Memory B cell (primary cell): ENCODE data around the gene SLC9A3.
"Not testable (repeated sequence)": the region's sequence is repeated elsewhere in the genome, so short reads cannot be mapped to it uniquely, and the experiment has no call there.

Experiments used
- ATAC-seq: fragments of 150-1000 bp; cut with Tn5 transposase; 2 replicates; pipeline ENCODE4 v1.10.0; 2021; ENCODE audit warnings: low read depth, mild to moderate bottlenecking, moderate library complexity
- DNase-seq, 2 donors: peaks; one replicate each; pipeline ENCODE4 v3.0.0; 2022; ENCODE audit warnings: low spot score in 2 of 2
- H3K27ac Mint-ChIP-seq: one replicate; pipeline ENCODE4 v1.8.0; 2022; ENCODE audit warnings: mild to moderate bottlenecking, moderate library complexity, mixed read lengths
- H3K27me3 Mint-ChIP-seq: one replicate; pipeline ENCODE4 v1.8.0; 2022; ENCODE audit warnings: mixed read lengths
- H3K36me3 Mint-ChIP-seq: one replicate; pipeline ENCODE4 v1.8.0; 2022; ENCODE audit warnings: mild to moderate bottlenecking, mixed read lengths
- H3K4me1 Mint-ChIP-seq: one replicate; pipeline ENCODE4 v1.8.0; 2022; ENCODE audit warnings: mixed read lengths
- H3K4me3 Mint-ChIP-seq: one replicate; pipeline ENCODE4 v1.8.0; 2022; ENCODE audit warnings: mild to moderate bottlenecking, moderate library complexity, mixed read lengths
- H3K9me3 Mint-ChIP-seq: one replicate; pipeline ENCODE4 v1.8.0; 2022; ENCODE audit warnings: mixed read lengths

Gene SLC9A3

GRCh38 chr5:474840-475661, 49.2 kb downstream of the SLC9A3 start:
- H3K27me3 Mint-ChIP-seq, result peaks cover 23% of the 10 kb centered on the region
- H3K27ac Mint-ChIP-seq, result no peak overlapping the region
- peak overlapping the region; percentile 70 for H3K4me3 Mint-ChIP-seq
- ATAC-seq (no peak), DNase-seq (no peak)
- H3K36me3 Mint-ChIP-seq, result peaks cover 4% of the 10 kb centered on the region
- H3K9me3 Mint-ChIP-seq, result no peaks in the 10 kb centered on the region
- H3K4me1 Mint-ChIP-seq, result peaks cover 24% of the 10 kb centered on the region

DNA sequence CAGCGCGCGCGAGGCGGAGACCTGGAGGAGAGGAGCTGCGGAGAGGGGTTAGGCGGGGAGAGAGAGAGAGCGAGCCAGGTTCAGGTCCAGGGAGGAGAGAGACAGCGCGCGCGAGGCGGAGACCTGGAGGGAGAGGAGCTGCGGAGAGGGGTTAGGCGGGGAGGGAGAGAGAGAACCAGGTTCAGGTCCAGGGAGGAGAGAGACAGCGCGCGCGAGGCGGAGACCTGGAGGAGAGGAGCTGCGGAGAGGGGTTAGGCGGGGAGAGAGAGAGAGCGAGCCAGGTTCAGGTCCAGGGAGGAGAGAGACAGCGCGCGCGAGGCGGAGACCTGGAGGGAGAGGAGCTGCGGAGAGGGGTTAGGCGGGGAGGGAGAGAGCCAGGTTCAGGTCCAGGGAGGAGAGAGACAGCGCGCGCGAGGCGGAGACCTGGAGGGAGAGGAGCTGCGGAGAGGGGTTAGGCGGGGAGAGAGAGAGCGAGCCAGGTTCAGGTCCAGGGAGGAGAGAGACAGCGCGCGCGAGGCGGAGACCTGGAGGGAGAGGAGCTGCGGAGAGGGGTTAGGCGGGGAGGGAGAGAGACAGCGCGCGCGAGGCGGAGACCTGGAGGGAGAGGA, 49.9 kb downstream of the SLC9A3 start:
- peaks cover 21% of the 10 kb centered on the region for H3K27me3 Mint-ChIP-seq
- not testable (repeated sequence) for H3K9me3 Mint-ChIP-seq, ATAC-seq, H3K36me3 Mint-ChIP-seq, DNase-seq
- peaks cover 25% of the 10 kb centered on the region for H3K4me1 Mint-ChIP-seq
- H3K4me3 Mint-ChIP-seq, result peak overlapping the region; percentile 95
- H3K27ac Mint-ChIP-seq, result peak overlapping the region; percentile 45

DNA sequence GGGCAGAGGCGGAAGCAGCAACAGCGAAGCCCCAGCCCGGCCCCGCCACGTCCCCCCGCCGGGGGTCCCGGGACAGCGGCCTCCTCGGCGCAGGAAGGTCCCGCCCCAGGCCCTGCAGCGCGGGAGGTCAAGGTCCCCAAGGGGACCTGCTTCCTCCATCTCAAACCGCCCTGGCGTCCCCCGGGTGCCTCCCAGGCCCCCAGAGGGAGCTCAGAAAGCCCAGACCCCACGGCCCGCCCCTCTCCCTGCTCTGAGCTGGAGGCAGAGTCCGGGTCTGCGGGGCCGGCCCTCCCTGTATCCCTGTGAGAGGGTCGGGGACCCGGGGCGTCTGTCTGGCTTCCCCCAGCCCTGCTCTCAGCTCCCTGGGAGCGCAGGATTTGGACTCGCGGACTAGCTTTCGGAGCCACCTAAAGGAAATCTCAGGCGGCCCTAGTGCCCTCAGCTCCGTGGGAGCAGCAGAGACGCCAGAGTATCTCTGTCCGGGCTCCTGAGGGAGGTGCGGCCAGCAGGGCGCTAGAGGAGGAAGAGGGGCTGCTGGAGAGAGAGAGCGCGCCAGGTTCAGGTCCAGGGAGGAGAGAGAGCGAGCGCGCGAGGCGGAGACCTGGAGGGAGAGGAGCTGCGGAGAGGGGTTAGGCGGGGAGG, 50.6 kb downstream of the SLC9A3 start:
- ATAC-seq (no peak), DNase-seq (peak; percentile 43 to 61)
- Mint-ChIP-seq H3K27me3 (peaks cover 21% of the 10 kb centered on the region), H3K9me3 (no peaks in the 10 kb centered on the region), H3K4me1 (peaks cover 25% of the 10 kb centered on the region), H3K27ac (peak overlapping the region; percentile 45), H3K4me3 (peak overlapping the region; percentile 95), H3K36me3 (peaks cover 10% of the 10 kb centered on the region)

DNA sequence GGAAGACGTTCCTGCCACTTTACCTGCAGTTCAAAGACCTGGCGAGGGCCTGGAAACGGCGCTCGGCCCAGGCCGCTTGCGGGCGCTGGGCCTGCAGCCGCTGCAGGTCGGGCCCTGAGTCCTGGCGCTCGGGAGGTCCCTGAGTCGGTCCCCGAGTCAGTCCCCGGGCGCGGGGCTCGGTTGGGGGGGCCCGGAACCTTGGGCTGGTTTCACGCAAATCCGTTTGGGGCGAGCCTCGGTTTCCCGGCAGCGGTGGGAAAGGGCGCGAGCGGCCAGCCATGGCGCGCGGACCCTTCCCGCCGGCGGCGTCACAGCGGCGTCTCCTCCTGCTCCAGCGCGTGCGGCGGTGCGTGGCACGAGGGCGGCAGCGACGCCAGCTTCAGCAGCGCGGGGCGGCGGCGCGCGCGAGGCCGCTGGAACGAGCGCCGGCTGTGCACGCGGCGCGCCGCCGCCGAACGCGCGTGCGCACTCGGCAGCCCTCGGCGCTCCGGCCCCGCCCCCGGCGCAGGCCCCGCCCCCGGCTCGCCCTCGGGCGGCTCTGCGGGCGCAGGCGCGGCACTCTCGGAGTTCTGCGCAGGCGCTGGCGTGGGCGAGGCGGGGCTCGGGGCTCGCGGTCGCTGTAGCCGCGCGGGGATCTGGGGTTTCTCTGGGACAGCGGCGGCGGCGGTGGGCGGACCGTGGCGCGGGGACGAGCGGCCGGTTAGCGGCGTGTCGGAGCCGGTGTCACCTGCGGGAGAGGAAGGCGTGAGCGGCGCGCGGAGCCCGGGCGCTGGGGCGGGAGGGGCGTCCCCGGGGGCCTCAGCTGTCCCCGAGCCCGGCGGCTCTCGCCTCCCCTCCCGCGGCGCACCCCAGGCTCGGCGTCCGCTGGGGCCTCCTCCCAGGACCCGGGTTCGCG, 51.3 kb downstream of the SLC9A3 start:
- Mint-ChIP-seq H3K27me3 (peaks cover 20% of the 10 kb centered on the region), H3K27ac (peak overlapping the region; percentile 72), H3K4me3 (peak overlapping the region; percentile 81), H3K36me3 (peaks cover 10% of the 10 kb centered on the region), H3K9me3 (no peaks in the 10 kb centered on the region), H3K4me1 (peaks cover 25% of the 10 kb centered on the region)
- DNase-seq (peak; percentile 91 to 93), ATAC-seq (peak; percentile 81)

GRCh38 chr5:472076-472655, 52.1 kb downstream of the SLC9A3 start:
- ATAC-seq (peak; percentile 2), DNase-seq (no peak)
- peaks cover 25% of the 10 kb centered on the region for H3K4me1 Mint-ChIP-seq
- peak overlapping the region; percentile 72 for H3K27ac Mint-ChIP-seq
- H3K4me3 Mint-ChIP-seq, result peak overlapping the region; percentile 81
- H3K36me3 Mint-ChIP-seq, result peaks cover 10% of the 10 kb centered on the region
- no peaks in the 10 kb centered on the region for H3K9me3 Mint-ChIP-seq
- peaks cover 15% of the 10 kb centered on the region for H3K27me3 Mint-ChIP-seq

GRCh38 chr5:471750-472058, 52.5 kb downstream of the SLC9A3 start:
- Mint-ChIP-seq H3K4me1 (peaks cover 25% of the 10 kb centered on the region), H3K36me3 (peaks cover 10% of the 10 kb centered on the region), H3K4me3 (peak overlapping the region; percentile 81), H3K9me3 (no peaks in the 10 kb centered on the region), H3K27ac (peak overlapping the region; percentile 72), H3K27me3 (peaks cover 10% of the 10 kb centered on the region)
- no peak for DNase-seq
- ATAC-seq, result no peak

- Mint-ChIP-seq H3K36me3 (peaks cover 10% of the 10 kb centered on the region), H3K4me1 (peaks cover 25% of the 10 kb centered on the region), H3K4me3 (peak overlapping the region; percentile 81), H3K9me3 (no peaks in the 10 kb centered on the region), H3K27me3 (peaks cover 7% of the 10 kb centered on the region), H3K27ac (peak overlapping the region; percentile 72)
- DNase-seq (no peak), ATAC-seq (peak; percentile 11)
Observed at GRCh38 chr5:470961-471749, 53.1 kb downstream of the SLC9A3 start.

DNA sequence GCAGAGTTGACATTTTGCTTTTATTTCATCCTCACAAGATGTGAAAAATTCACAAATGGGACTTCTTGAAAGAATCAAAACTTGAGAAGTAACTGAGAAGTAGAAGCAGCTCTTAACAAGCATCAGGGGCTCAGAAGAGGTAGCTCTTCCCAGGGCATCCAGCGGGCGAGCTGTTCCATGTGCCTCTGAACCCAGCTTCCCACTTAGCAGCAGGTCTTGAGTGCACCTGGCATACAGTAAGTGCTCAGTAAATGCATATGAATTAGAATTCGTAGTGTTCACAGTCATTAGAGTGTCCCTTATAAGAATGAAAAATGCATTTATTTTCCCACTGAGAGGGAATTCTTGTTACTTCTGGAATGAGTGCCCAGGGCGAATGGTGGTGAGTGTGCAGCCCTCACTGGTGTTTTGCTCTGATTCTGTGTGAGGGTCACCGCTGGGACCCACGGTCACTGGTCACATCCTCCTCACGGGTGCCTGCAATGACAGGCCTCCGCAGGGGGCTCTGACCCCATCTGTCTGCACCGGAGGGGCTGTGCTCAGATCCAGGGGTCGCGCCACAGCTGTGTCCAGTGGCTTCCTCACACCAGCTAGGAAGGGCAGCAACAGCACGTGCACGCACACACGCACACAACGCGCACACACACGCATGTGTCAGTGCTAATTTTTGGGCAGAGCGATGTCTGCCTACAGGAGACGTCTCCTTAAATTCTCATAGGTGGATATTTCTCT, 54.3 kb downstream of the SLC9A3 start:
- Mint-ChIP-seq H3K36me3 (peaks cover 10% of the 10 kb centered on the region), H3K4me3 (no peak overlapping the region), H3K4me1 (peaks cover 25% of the 10 kb centered on the region), H3K9me3 (no peaks in the 10 kb centered on the region), H3K27me3 (peaks cover 2% of the 10 kb centered on the region), H3K27ac (no peak overlapping the region)
- ATAC-seq (no peak), DNase-seq (no peak)

GRCh38 chr5:468401-468800, 55.8 kb downstream of the SLC9A3 start:
- H3K4me3 Mint-ChIP-seq, result no peak overlapping the region
- peaks cover 28% of the 10 kb centered on the region for H3K4me1 Mint-ChIP-seq
- H3K27ac Mint-ChIP-seq, result no peak overlapping the region
- H3K27me3 Mint-ChIP-seq, result no peaks in the 10 kb centered on the region
- peaks cover 13% of the 10 kb centered on the region for H3K36me3 Mint-ChIP-seq
- DNase-seq, result no peak
- H3K9me3 Mint-ChIP-seq, result no peaks in the 10 kb centered on the region
- ATAC-seq, result no peak

GRCh38 chr5:466661-467310, 57.5 kb downstream of the SLC9A3 start:
- Mint-ChIP-seq H3K27ac (peak overlapping the region; percentile 24), H3K36me3 (peaks cover 21% of the 10 kb centered on the region), H3K4me3 (no peak overlapping the region), H3K27me3 (no peaks in the 10 kb centered on the region), H3K4me1 (peaks cover 26% of the 10 kb centered on the region), H3K9me3 (no peaks in the 10 kb centered on the region)
- DNase-seq (no peak), ATAC-seq (no peak)

- Mint-ChIP-seq H3K4me1 (peaks cover 18% of the 10 kb centered on the region), H3K4me3 (no peak overlapping the region), H3K27ac (peak overlapping the region; percentile 24), H3K27me3 (no peaks in the 10 kb centered on the region), H3K36me3 (peaks cover 22% of the 10 kb centered on the region), H3K9me3 (no peaks in the 10 kb centered on the region)
- DNase-seq, result no peak
- ATAC-seq, result no peak
Observed at GRCh38 chr5:465591-466403, 58.5 kb downstream of the SLC9A3 start.
